Muscle layer of duodenum (tissue), 2 donors: ENCODE data around the gene SERPINA9.
"Not testable (repeated sequence)": the region's sequence is repeated elsewhere in the genome, so short reads cannot be mapped to it uniquely, and the experiment has no call there.

Experiments used
- H3K27ac ChIP-seq: one replicate; pipeline ENCODE4 v1.7.0; 2013; ENCODE audit warnings: mild to moderate bottlenecking, low read length
- H3K27me3 ChIP-seq: one replicate; pipeline ENCODE4 v1.7.0; 2013; ENCODE audit warnings: low read depth, mild to moderate bottlenecking, control low read depth, low read length
- H3K36me3 ChIP-seq, 2 donors: one replicate each; pipeline ENCODE4 v1.7.0; 2013; ENCODE audit warnings: low read length in 2 of 2, control low read depth in 1 of 2, mild to moderate bottlenecking in 1 of 2; ENCODE audit not compliant: insufficient read depth in 2 of 2, control insufficient read depth in 1 of 2
- H3K4me1 ChIP-seq, 2 donors: one replicate each; pipeline ENCODE4 v1.7.0; 2013; ENCODE audit warnings: low read length in 2 of 2, mild to moderate bottlenecking in 2 of 2, control low read depth in 1 of 2, moderate library complexity in 1 of 2; ENCODE audit not compliant: insufficient read depth in 2 of 2, control insufficient read depth in 1 of 2
- H3K4me3 ChIP-seq, 2 donors: one replicate each; pipeline ENCODE4 v1.7.0; 2013; ENCODE audit warnings: low read length in 2 of 2, low read depth in 1 of 2, mild to moderate bottlenecking in 1 of 2
- H3K9me3 ChIP-seq, 2 donors: one replicate each; pipeline ENCODE4 v1.7.0; 2013; ENCODE audit warnings: low read length in 2 of 2, control low read depth in 1 of 2, mild to moderate bottlenecking in 1 of 2; ENCODE audit not compliant: control insufficient read depth in 1 of 2
- donor health status: healthy.

The SERPINA9 gene, protein sequence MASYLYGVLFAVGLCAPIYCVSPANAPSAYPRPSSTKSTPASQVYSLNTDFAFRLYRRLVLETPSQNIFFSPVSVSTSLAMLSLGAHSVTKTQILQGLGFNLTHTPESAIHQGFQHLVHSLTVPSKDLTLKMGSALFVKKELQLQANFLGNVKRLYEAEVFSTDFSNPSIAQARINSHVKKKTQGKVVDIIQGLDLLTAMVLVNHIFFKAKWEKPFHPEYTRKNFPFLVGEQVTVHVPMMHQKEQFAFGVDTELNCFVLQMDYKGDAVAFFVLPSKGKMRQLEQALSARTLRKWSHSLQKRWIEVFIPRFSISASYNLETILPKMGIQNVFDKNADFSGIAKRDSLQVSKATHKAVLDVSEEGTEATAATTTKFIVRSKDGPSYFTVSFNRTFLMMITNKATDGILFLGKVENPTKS

DNA sequence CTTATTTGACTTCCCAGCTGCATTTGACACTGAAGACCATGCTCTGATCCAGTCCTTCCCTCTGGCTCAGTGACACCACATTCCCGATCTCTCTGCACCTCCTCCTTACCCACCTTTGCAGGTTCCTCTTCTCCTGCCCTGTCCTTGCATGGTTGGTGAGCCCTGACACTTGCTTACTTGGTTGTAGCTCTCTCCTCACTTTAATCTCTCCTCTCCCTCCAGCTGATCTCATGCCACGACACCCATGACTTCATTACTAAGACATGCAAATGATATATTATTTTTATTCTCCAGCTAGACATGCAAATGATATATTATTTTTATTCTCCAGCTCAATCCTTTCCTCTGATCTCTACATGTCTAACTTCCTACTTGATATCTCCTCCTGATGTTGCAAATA, at the start of gene SERPINA9:
TSS of gene SERPINA9 (minus strand) at position 175 of the 400 bp plus-strand sequence. CDS start 6,357 bp downstream, outside the sequence.
- Histone ChIP-seq H3K27me3 (no peaks in the 10 kb centered on the region), H3K27ac (no peak within 1 kb of the TSS), H3K4me1 (no peaks in the 10 kb centered on the region), H3K4me3 (no peak within 1 kb of the TSS), H3K9me3 (peaks cover 7 to 22% of the 10 kb centered on the region in 2 donors), H3K36me3 (no peaks in the 10 kb centered on the region)

DNA sequence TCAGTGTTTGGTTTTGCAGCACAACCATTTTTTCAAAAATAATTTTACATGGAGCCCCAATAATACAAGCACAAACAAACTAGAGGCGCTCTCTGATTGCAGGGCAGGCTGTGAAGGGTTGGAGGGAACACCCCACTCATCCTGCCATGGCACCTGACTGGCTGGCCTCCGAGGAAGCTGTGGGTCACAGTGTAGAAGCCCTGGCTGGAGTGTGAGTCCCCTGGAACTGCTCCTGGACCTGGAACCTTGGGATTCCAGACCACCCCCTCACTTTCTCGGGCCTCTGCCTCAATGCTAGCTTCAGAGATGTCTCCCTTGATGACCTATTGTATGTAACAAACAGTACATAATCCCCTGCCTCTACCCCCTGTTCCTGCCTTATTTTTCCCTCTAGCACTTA, 48.1 kb upstream of the SERPINA9 start:
- no peaks in the 10 kb centered on the region for H3K36me3 ChIP-seq
- no peaks in the 10 kb centered on the region for H3K4me1 ChIP-seq
- H3K27me3 ChIP-seq: no peaks in the 10 kb centered on the region
- no peak overlapping the region for H3K4me3 ChIP-seq
- H3K27ac ChIP-seq: no peak overlapping the region
- no peaks in the 10 kb centered on the region for H3K9me3 ChIP-seq

DNA sequence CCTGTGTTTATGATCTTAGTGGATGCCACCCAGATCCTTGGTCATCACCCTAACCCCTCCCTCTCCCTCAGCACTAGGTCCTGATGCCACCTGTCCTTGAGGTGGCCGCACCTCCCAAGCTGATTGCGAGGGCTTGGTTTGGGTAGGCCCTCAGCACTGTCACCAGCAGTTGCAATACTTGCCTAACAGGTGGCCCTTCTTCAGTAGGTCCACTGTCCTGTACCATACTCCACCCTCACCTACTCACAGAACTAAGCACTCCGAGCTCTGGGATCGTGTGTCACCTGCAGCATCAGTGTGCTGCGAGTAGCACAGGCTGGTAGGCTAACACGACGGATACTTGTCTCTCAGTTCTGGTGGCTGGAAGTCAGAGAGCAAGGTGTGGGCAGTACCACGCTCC, 47.3 kb upstream of the SERPINA9 start:
- Histone ChIP-seq H3K27me3 (no peaks in the 10 kb centered on the region), H3K9me3 (no peaks in the 10 kb centered on the region), H3K36me3 (no peaks in the 10 kb centered on the region), H3K27ac (no peak overlapping the region), H3K4me1 (no peaks in the 10 kb centered on the region), H3K4me3 (no peak overlapping the region)

DNA sequence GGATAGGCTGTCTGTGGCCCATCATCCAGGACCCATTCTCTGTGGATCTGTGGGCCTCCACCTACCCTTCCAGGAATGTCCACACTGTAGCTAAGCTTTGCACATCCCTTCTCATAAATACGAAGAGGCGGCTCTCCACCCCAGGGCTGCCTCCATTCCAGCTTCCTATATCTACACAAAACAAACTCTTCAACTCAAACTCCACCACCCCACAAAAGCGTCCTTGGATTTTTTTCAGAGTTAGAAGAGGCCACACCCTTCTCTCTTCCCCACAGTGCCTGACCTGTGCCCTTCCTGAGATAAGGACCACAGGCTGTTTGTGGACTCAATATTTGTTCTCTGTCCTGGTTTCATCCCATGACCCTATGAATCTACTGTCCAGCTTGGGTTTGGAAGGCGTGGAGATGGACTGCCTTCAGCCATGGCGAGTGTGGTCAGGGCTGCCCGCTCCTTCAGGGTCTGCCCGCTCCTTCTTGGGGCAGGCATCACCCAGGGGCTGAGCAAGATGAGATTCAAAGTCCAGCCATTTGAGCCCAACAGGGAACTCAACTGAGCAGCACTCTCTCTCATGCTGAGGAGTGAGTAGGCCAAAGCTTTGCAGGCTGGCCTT, 46.2 kb upstream of the SERPINA9 start:
- Histone ChIP-seq H3K4me1 (no peaks in the 10 kb centered on the region), H3K27ac (no peak overlapping the region), H3K9me3 (no peaks in the 10 kb centered on the region), H3K27me3 (no peaks in the 10 kb centered on the region), H3K36me3 (no peaks in the 10 kb centered on the region), H3K4me3 (no peak overlapping the region)

DNA sequence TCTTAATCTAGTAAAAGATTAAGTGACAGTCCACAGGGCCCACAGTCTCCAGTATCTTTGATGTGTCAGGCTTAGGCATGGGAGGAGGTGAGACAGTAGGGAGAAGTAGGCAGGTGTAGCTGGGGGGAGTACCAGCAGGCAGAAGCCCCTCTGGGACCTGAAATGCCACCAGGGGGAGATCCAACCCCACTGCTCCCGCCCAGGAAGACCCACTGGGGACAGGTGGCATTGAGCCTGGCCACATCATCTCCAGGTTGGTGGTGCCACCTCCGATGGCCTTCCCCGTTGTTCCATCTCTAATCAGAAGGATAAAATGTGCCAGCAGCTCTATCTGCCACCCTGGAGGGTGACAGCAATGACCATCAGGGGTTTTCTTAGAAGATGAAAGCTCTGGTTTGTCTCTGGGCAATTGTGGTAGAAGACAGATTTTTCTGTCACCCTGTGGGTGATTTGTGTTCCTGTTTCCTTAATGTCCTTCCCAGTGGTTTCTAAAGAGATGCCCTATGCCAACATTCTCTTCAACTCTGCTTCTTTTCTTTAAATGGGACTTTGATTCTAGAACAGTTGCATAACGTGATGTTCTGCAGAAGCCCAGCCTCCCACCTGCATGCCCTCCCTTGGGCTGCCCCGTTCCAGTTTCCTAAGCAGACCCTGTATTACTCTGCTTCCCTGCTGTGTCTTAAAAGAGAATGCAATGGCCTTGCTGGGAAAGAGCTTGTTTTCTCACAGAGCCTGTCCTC, 45.5 kb upstream of the SERPINA9 start:
- Histone ChIP-seq H3K9me3 (no peaks in the 10 kb centered on the region), H3K27ac (no peak overlapping the region), H3K4me3 (no peak overlapping the region), H3K27me3 (no peaks in the 10 kb centered on the region), H3K4me1 (no peaks in the 10 kb centered on the region), H3K36me3 (no peaks in the 10 kb centered on the region)

DNA sequence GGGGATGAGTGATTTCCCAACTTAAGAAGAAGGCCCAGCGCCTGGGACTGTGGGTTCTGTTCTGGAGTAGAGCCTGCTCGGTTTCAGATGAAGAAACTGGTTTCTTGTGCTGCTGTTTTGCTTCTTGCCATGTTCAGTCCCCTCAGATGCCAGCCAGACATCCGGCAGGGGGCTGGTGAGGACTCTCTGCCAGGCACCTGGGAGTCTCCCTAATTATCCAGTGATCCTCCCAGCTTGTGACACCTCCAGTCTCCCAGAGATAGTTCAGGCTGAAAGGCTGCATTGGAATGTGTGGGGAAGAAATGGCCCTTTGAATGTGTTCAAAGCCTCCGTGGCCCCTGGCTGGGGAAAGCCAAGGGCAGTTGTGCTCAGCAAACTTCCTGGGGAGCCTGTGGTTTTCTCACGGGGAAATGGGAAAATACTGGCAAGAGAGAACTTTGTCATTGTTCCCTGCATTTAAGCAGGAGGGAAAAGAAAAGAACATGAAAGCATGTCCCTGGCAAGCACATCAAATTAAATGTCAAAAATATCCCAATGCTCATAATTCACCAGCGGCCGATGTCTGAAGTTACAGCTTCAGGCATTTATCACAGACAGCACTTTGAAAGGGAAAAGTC, 41.8 kb upstream of the SERPINA9 start:
- Histone ChIP-seq H3K9me3 (no peaks in the 10 kb centered on the region), H3K4me3 (no peak overlapping the region), H3K4me1 (no peaks in the 10 kb centered on the region), H3K27ac (no peak overlapping the region), H3K36me3 (no peaks in the 10 kb centered on the region), H3K27me3 (no peaks in the 10 kb centered on the region)

DNA sequence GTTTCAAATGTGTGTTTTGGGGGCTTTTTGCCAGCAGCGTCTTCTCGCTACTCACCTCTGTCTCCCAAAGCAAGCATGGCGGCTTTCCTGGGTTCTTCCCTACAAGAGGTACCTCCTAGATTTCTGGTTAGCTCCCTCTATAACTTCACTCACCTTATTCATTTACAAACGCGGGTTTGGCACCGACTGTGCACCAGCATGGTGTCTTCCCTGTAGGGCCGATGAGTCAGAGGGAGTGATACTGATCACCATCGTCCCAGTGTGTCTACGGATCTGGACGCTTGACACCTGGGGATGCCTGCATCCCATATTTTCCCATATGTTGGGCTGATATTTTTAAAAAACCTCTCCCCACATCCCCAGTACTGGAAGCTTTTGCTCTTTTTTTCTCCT, 41.2 kb upstream of the SERPINA9 start:
- no peaks in the 10 kb centered on the region for H3K4me1 ChIP-seq
- no peak overlapping the region for H3K4me3 ChIP-seq
- H3K36me3 ChIP-seq: no peaks in the 10 kb centered on the region
- no peaks in the 10 kb centered on the region for H3K27me3 ChIP-seq
- no peaks in the 10 kb centered on the region for H3K9me3 ChIP-seq
- H3K27ac ChIP-seq: no peak overlapping the region

DNA sequence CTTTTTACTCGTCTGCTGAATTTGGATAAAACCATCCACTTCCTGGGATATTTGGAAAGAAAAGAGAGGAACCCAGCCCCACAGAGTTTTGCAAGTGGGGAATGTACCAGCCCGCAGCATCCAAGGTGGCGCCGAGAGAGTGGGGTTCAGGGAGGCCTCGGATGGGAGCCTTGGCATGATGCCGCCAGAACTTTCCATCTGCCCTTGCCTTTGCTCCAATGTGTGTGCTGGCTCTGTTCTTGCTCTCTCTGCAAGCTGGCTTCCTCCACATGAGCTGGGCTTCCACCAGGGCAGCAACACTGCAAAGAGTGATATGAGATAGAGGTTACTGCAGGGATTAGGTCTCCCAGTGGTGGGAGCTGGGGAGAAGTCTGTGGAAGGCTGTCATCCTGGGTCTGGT, 39.9 kb upstream of the SERPINA9 start:
- Histone ChIP-seq H3K27me3 (no peaks in the 10 kb centered on the region), H3K27ac (no peak overlapping the region), H3K4me3 (no peak overlapping the region), H3K9me3 (no peaks in the 10 kb centered on the region), H3K36me3 (no peaks in the 10 kb centered on the region), H3K4me1 (no peaks in the 10 kb centered on the region)

DNA sequence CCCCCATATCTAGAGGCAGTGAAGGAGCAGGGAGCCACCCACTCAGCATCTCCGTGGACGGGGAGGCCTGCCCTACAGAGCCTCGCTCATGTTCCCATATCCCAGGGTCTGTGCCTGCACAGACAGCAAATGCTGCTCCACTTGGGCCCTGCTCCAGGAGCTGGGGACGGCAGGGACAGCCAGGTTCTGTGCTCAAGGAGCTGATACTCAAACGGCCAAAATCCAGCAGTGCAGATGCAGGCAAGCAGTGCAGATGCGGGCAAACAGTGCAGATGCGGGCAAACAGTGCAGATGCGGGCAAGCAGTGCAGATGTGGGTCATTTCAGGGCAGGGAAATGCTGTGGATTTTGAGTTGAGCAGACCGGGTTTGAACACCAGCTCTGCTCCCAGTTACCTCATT, 39.4 kb upstream of the SERPINA9 start:
- H3K36me3 ChIP-seq: no peaks in the 10 kb centered on the region
- H3K4me1 ChIP-seq: no peaks in the 10 kb centered on the region
- no peak overlapping the region for H3K27ac ChIP-seq
- H3K27me3 ChIP-seq: no peaks in the 10 kb centered on the region
- H3K4me3 ChIP-seq: no peak overlapping the region
- H3K9me3 ChIP-seq: no peaks in the 10 kb centered on the region

DNA sequence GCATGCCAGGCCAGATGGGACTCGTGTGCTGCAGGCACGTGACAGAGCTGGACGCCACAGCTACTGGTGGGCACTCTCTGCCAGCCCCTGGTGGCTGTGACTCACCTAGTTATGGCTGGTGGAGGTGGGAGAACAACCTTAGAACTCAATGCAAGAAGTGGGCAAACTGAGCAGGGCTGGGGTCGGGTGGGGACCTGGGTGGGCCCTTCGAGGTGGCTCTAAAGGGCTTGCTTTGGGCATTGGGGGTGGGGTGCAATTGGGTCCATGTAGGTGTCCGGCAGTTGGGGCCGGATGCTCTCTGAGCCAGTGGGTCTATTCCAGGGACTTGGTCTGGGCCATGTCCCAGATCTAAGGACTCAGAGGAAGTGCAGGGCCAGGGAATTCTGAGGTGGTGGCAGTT, 38.4 kb upstream of the SERPINA9 start:
- H3K9me3 ChIP-seq: no peaks in the 10 kb centered on the region
- no peaks in the 10 kb centered on the region for H3K4me1 ChIP-seq
- no peaks in the 10 kb centered on the region for H3K36me3 ChIP-seq
- H3K27ac ChIP-seq: no peak overlapping the region
- no peaks in the 10 kb centered on the region for H3K27me3 ChIP-seq
- no peak overlapping the region for H3K4me3 ChIP-seq

DNA sequence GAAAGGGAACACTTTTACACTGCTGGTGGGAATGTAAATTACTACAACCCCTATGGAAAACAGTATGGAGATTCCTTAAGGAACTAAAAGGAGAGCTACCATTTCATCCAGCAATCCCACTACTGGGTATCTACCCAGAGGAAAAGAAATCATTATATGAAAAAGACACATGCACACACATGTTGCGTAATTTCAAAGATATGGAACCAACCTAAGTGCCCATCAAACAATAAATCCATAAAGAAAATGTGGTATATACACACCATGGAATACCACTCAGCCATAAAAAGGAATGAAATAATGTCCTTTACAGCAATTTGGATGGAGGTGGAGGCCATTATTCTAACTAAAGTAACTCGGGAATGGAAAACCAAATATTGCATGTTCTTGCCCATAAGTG, 34.5 kb upstream of the SERPINA9 start:
- not testable (repeated sequence) for H3K4me3 ChIP-seq, H3K27ac ChIP-seq, H3K36me3 ChIP-seq, H3K4me1 ChIP-seq, H3K27me3 ChIP-seq, H3K9me3 ChIP-seq
